COLO668 (cell line): Measurements from ENCODE around the gene GAS2L3.
"Not testable (repeated sequence)": the region's sequence is repeated elsewhere in the genome, so short reads cannot be mapped to it uniquely, and the experiment has no call there.

ENCODE experiments used
- DNase-seq: peaks from one replicate; lab custom pipeline; 2025; ENCODE audit not compliant: unreplicated experiment; lab: John Stamatoyannopoulos, UW

Gene GAS2L3

DNA sequence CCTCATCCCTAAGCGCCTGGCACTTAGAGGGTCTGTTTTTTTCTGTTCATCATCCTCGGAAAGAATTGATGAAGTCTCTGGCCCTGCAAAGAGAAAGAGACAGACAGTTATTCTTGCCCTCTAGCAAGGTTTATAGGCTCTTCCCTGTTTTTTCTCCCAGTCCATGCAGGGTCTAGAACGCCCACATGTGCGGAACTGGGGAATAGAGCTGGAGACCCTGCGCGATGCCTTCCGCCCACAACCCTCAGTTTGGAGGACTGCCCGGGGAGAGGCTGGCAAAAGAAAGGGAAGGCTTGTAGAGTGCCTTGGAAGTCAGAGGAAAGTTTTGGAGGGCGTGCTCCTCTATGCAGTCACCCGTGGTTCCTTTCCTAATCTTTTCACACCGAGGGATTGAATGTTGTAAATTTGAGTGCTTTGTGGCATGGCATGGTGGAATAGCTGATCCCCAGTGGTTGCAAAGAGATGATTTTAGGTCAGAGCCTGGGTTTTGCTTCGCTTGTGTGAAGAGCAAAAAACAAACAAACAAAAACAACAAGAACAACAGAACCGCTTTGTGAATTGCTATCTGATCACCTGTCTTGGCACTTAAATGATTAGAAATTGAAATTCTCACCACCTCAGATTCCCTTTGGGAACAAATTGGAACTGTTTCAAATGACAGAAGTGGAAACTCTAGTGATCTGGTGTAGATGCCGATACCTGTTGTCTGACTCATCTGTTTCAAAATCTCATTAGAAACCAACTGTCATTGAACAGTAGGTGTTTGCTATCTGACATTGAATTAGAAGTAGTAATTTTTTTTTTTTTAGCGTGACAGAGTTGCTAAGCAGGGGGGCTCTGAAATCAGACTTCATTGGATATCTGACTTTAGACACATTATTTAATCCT, 947 bp downstream of the GAS2L3 start:
- DNase-seq = peak; percentile 39

DNA sequence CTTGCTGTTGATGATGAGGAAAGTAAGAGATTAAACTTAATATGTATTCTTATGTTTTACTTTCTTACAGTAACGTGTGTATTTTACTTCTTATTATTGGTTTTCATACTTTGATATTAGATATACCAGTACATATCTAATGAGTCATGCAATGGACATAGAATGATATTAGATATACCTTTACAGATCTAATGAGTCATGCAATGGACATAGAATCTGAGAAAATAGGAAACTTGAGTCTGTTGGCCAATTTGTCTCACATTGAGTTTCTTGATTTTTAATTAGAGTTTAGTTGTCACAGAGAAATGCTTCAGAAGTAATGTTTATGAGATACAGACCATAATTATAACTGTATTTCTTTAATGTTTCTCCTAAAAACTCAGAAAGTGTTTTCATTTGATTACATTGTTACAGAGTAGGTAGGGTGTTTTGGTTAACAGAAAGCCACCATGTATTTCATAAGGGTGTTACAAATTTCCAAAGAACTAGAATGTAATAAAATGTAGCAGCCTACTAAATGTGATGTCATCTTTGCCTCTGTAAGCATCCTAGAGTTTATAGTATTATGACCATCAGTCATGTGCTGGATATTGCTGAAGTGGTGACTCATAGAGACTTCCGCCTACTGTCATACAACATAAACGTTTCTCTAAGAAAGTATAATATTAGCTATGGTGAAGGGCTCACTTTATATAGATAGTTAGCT, 3.0 kb downstream of the GAS2L3 start:
- peak; percentile 11 for DNase-seq

DNA sequence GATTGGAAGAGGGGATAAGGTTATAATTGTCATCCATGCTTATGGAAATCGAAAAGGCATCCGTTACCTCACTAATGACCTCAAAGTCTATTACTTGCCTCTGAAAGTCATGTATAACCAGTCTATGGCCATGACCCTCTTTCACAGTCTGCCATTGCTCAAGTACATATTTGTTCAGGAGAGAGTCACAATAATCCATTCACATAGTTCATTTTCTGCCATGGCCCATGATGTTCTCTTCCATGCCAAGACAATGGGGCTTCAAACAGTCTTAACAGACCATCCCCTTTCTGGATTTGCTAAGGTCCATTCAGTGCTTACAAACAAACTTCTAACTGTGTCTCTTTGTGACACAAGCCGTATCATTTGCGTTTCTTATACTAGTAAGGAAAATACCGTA, 5.4 kb downstream of the GAS2L3 start:
- DNase-seq = no peak

DNA sequence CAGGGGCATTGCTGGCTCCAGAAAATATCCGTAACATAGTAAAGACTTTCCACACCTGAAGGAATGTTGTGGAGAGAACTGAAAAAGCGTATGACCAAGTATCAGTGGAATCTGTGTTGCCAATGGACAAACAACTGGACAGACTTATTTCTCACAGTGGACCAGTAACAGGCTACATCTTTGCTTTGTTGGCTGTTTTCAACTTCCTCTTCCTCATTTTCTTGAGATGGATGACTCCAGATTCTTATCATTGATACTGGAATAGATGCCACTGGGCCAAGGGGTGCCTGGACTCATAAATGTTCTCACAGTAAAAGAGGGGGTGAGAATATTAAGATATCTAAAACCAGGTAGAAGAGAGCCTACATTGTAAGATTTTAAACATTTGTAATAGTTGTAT, 6.4 kb downstream of the GAS2L3 start:
- no peak for DNase-seq

DNA sequence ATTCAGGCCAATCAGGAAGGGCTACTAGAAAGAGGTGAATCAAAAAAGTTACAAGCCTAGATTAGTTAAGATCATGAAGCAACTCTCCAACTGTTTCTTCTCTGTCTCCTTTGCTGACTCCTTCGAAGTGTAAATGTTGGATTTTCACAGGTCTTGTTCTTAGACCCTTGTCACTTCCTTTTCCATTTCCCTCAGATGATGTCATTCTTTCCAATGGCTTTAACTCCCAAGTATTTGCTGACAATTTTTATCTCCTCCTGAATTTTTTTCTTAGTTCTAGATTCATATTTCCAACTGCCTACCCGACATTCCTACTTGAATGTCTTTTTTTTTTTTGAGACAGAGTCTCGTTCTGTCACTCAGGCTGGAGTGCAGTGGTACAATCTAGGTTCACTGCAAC, 10.8 kb downstream of the GAS2L3 start:
- no peak for DNase-seq

DNA sequence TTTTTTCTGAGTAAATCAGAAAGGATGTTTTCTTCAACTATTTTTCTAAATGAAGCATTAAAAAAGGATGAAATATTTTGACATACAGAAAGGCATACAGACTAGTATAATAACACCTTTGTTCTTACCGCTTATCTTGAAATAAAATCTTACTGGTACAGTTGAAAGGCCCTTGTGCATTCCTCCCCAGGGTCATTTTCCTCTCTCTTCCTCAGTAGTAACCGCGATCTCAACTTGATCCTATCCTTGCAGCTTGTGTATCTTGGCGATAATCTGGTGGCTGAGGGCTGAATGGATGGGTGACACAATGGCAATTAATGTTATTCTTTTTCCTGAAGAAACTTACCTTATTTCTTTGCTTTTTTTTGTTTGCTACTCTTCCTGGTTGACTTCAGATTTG, 18.5 kb downstream of the GAS2L3 start:
- no peak for DNase-seq

DNA sequence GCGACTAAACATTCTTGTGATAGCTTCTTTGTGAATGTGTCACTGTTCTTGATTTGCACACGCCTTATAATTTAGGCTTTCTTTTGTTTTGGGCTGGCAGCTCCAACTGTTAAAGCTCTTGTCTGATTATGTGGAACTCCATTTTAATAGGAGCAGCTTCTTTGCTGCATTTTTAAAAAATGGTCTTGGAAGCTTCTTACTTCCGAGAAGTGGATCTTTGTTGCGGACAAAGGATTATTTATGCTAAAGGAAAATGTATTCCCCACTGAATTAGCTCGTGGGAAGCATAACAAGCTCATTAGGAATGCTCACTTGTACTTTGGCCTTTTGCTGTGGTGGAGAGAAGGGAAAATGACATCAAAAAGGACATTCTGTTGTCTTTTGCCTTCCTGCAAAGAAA, 20.0 kb downstream of the GAS2L3 start:
- no peak for DNase-seq

DNA sequence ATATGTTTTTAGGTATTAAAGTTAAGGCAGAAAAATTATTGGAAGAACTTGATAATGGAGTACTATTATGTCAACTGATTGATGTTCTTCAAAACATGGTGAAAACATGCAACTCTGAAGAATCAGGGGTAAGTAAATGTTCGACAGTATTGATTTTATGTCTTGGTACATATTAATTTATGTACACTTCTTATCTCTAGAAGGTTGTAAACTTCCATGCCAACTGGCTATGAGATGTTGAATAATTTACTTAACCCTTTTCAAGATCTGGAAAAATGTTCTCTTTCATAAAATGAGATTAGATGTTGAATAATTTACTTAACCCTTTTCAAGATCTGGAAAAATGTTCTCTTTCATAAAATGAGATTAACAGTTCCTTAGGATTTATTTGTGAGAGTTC, 28.1 kb downstream of the GAS2L3 start:
- no peak for DNase-seq

DNA sequence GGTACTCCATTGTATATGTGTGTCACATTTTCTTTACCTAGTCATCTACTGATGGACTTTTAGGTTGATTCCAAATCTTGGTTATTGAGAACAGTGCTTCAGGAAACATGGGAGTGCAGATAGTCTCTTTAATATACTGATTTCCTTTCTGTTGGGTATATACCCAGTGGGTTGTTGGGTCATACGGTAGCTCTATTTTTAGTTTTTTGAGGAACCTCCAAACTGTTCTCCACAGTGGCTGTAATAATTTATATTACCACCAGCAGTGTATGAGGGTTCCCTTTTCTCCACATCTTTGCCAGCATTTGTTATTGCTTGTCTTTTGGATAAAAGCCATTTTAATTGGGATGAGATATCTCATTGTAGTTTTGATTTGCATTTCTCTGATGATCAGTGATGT, 29.5 kb downstream of the GAS2L3 start:
- DNase-seq = not testable (repeated sequence)

DNA sequence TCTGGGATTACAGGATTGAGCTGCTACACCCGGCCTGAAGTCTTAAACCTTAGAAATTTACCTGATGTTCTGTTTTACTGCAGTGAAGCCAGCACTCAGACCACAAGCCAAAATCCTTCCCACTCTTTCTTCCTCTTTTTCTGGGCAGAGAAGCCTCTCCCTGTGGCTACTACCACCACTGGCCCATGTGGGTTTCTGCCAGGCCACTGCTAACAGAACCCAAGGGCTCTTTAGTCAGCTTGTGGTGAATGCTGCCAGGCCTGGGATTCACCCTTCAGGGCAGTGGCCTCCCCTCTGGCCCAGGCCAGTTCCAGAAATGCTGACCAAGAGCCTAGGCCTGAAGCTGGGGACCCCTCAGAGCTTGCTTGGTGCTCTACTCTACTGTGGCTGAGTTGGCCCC, 35.3 kb downstream of the GAS2L3 start:
- no peak for DNase-seq

DNA sequence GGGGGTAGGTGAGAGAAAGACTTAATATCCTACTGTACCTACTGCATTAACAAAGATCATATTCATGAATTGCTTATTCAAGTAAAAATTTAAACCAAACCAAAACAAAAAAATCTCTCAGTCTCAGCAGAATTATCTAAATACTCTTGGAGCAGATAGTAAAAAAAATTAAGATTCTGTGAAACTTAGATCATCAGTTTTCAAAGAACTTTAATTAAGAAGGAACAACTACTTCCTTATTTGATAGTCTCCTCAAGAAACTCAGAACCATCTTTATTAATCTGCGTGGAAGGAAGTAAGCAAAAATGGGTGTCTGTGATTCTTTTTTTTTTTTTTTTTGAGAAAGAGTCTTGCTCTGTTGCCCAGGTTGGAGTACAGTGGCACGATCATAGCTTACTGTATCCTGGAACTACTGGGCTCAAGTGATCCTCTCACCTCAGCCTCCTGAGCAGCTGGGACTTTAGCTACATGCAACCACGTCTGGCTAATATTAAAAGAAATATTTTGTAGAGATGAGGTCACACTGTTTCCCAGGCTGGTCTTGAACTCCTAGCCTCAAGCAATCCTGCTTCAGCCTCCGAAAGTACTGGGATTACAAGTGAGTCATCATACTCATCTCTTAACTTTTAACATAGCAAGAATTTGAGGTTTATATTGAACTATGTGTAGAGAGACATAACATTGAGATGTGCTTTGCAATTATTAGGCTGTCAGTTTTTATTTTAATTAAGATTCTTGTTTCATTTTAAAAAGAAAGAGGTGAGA, 37.4 kb downstream of the GAS2L3 start:
- DNase-seq = no peak

DNA sequence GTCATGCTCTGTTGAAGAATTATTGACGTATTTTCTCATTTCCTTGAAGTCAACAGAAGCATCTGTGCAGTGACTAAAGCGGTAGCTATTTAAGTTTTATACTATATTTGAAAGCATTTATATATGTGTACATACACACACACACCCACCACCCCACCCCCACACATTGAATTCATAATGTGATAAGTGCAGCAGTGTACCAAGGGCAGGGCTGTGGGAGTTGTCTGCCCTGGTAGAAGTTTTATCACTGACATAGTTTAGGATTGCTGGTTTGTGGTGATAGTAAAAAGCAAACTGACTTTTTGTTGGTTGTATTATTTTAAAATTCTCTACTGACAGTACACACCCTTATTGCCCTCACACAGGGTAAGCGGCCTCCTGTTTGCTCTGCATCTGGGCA, 39.1 kb downstream of the GAS2L3 start:
- DNase-seq = no peak

DNA sequence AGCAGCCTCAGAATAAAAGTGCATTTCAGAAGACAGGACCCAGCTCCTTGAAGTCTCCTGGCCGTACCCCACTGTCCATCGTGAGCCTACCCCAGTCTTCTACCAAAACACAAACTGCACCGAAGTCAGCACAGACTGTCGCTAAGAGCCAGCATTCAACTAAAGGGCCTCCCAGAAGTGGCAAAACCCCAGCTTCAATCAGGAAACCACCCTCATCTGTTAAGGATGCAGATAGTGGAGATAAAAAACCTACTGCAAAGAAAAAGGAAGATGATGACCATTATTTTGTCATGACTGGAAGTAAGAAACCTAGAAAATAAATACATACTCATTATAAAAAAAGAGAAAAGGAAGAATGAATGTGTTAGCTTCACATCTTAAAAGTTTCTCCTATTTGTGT, 51.1 kb downstream of the GAS2L3 start:
- DNase-seq = no peak

DNA sequence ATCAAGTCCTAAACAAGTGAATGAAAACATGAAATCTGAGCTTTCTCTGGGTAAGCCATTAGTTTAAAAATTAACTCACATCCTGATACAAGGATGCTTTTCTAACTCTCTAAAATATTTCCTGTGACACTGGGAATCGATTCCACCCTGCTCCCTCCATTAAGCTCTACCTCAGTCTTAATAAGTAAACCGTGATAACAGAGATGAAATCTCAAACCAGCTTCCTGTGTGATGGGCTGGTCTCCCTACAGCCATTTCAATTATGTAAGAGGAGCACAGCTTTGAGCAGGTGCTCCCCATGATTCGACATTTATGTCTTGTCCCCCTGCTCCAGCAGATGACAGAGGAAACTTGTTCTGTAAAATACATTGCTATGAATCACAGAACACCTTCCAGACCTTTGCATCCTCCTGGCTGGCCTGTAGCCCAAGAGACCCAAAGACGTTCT, 59.0 kb downstream of the GAS2L3 start:
- DNase-seq = peak; percentile 20

DNA sequence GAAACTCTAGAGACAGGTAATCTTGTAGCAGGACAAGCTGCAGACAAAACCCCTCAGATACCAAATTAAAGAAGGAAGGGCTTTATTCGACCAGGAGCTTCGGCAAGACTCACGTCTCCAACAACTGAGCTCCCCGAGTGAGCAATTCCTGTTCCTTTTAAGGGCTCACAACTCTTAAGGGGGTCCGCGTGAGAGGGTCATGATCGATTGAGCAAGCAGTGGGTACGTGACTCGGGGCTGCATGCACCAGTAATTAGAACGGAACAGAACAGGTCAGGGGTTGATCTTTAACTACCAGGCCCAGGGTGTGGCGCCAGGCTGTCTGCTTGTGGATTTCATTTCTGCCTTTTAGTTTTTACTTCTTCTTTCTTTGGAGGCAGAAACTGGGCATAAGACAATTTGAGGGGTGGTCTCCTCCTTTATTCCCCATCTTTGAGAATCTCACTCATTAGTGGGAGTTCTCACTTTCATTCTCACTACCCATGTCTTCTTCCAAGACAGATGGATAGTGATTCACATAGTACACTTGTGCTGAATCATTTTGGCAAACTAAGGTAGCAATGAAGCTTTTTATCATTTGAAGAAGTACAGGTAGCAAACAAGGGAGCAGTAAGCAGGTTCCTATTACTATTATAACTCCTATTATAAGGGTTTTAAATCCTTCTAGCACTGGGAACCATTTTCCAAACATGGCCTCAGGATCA, 59.8 kb downstream of the GAS2L3 start:
- DNase-seq = not testable (repeated sequence)

DNA sequence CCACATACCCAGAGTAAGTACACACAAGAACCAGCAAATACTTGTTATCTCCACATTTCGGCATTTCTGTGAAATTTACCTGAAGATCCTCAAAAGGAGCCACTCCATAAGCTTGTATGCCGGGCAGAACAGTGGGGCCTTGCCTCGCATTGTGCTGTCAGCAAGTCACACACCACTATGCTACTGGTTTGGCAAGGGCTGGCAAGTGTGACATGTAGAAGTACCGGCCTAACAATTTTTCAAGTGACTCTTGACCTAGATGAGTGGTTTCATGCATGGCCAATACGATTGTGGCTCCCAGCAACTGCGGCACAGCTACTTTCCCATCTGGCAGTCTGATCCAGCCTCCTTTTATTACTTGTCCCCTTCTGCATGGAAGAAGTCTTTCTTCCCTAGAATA, 69.8 kb downstream of the GAS2L3 start:
- DNase-seq = no peak

DNA sequence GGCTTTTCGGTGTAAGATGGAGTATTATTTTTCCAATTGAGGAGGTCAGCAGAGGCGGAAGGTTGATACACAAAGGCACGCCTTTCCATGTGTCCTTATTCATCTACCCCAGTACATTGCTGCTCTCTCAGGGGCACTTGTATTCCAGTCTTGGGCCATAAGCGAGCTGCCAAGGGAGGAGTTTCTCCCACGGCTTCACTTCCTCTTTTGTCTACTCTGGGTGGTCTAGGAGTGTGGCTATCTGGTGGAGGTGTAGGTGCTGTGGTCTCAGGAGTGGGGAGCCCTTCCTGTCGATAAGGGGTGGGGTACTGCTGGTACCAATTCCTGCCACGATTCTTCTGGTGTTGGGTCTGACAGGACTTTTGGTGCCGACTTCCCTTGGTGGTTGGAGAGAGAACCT, 73.4 kb downstream of the GAS2L3 start:
- DNase-seq = no peak

DNA sequence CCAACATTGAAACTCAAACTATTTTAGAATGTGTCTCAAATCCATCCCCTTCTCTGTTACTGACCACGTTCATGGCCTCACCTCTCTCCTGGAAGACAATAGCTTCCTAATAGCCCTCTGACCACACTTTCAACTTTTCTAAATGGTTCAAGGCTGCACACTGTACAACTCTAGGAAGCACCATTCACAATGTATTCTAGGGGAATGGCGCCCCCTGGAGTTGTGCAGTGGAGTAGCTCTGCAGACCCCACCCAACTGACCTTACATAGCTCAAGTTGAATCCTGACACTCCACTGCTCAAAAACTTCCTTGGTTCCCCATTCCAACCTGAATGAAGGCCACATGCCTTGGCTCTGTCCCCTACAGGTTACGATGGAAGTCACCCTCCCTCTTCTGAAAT, 77.6 kb downstream of the GAS2L3 start:
- no peak for DNase-seq

DNA sequence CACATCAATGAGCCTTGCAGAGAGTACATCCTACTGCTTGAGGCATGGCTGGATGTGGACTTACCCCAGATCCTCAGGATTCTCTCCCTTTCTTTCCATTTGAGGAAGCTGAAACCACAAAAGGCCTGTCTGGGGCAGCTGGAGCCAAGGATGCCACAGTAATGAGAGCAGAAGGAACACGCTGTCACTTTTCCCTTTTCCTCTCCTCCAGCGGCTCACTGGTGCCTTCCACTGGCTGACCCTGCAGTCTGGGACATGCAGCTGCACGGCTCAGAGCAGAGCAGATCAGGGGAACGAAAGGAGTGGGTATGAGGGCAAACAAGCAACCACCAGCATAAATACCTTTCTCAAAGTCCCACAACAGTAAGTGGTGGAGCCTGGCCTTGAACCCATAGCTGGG, 78.2 kb downstream of the GAS2L3 start:
- no peak for DNase-seq

DNA sequence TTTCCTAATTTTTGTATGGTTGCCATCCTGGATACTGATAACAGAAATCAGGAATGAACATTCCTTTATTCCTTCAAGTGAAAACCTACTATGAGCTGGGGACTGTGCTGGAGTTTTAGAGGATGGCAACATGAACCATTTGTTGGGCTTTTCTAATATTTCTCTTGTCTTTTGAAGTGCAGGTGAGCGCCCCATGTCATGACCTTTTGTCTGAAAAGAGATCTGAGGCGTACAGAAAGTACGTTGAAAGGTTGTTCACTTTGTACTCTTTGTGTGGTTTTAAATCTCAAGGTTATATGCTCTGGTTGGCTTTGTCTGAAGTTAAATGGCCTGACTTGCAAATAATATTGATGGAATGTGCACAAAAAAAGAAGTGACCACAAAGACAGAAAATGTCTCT, 79.0 kb downstream of the GAS2L3 start:
- no peak for DNase-seq

DNA sequence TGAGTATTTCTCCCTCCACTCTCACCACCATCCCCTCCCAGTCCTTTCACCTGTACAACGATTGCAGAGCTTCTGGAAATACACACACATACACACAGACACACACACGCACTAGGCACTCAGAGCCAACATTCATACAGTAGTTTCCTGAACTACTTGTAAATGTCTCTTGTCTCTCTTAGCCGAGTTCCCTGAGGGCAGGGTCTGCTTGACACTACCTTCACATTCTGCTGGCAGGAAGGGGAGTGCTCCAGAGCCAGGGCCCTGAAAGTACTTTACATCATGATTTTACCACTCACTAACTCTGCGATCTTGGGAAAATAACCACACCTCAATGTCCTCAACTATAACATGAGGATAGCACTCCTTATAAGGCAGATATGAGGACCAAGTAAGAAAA, 82.7 kb downstream of the GAS2L3 start:
- no peak for DNase-seq
